ENCODE data around the gene CMC2. TPM values are rescaled to one million over a fixed set of nuclear protein-coding genes. Genes with fewer than 3 reads are reported as not detected.
A peak's percentile ranks its signal among the peaks of the same experiment; 100 is the strongest.

The CMC2 gene
- total and polyA plus RNA-seq, 2 donors from 2014 or later: 33.4 to 146 TPM

GRCh38 chr16:80962879-80963278, 43.8 kb downstream of the CMC2 start:
- H3K27ac ChIP-seq (ENCODE audit: low read depth in 2 of 2, low read length in 2 of 2): no peak overlapping the region
- H3K27me3 ChIP-seq (ENCODE audit: control insufficient read depth, insufficient read depth, low read length): no peaks in the 10 kb centered on the region
- intact Hi-C loops (cut with DNase I): no loop called here
- H3K9me3 ChIP-seq (ENCODE audit: control insufficient read depth in 2 of 3, insufficient read depth in 1 of 3, low read length in 3 of 3): peaks cover 0 to 17% (median 0%) of the 10 kb centered on the region in 3 donors
- no peak overlapping the region for H3K9ac ChIP-seq (ENCODE audit: low read length in 3 of 3)
- no peaks in the 10 kb centered on the region for H3K4me1 ChIP-seq (ENCODE audit: control insufficient read depth in 2 of 3, insufficient read depth in 2 of 3, low read depth in 1 of 3, low read length in 3 of 3)
- FAIRE-seq: no peak
- no peak for DNase-seq
- TF ChIP-seq, protein P1, sequence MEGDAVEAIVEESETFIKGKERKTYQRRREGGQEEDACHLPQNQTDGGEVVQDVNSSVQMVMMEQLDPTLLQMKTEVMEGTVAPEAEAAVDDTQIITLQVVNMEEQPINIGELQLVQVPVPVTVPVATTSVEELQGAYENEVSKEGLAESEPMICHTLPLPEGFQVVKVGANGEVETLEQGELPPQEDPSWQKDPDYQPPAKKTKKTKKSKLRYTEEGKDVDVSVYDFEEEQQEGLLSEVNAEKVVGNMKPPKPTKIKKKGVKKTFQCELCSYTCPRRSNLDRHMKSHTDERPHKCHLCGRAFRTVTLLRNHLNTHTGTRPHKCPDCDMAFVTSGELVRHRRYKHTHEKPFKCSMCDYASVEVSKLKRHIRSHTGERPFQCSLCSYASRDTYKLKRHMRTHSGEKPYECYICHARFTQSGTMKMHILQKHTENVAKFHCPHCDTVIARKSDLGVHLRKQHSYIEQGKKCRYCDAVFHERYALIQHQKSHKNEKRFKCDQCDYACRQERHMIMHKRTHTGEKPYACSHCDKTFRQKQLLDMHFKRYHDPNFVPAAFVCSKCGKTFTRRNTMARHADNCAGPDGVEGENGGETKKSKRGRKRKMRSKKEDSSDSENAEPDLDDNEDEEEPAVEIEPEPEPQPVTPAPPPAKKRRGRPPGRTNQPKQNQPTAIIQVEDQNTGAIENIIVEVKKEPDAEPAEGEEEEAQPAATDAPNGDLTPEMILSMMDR (IDR thresholded peaks at IDR 0.05; ENCODE audit: borderline replicate concordance, extremely low read depth, insufficient read depth): no peak
- no peak overlapping the region for H3K4me3 ChIP-seq (ENCODE audit: low read length in 3 of 3)
- no peaks in the 10 kb centered on the region for H3K36me3 ChIP-seq (ENCODE audit: control insufficient read depth in 2 of 3, insufficient read depth in 3 of 3, low read length in 3 of 3)

DNA sequence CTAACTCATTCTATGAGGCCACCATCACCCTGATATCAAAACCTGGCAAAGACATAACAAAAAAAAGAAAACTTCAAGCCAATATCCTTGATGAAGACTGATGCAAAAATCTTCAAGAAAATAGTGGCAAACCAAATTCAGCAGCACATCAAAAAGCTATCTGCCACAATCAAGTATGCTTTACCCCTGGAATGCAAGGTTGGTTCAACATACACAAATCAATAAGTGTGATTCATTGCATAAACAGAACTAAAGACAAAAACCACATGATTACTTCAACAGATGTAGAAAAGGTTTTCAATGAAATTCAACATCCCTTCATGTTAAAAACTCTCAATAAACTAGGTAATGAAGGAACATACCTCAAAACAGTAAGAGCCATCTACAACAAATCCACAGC, 48.4 kb downstream of the CMC2 start:
- TF ChIP-seq, protein P1 (IDR thresholded peaks at IDR 0.05; ENCODE audit: borderline replicate concordance, extremely low read depth, insufficient read depth): no peak
- H3K9me3 ChIP-seq (ENCODE audit: control insufficient read depth in 2 of 3, insufficient read depth in 1 of 3, low read length in 3 of 3): peaks cover 0 to 18% (median 0%) of the 10 kb centered on the region in 3 donors
- H3K27me3 ChIP-seq (ENCODE audit: control insufficient read depth, insufficient read depth, low read length): no peaks in the 10 kb centered on the region
- intact Hi-C loops (cut with DNase I): no loop called here
- DNase-seq (no peak), FAIRE-seq (no peak)
- H3K27ac ChIP-seq (ENCODE audit: low read depth in 2 of 2, low read length in 2 of 2): no peak overlapping the region
- H3K36me3 ChIP-seq (ENCODE audit: control insufficient read depth in 2 of 3, insufficient read depth in 3 of 3, low read length in 3 of 3): no peaks in the 10 kb centered on the region
- no peak overlapping the region for H3K4me3 ChIP-seq (ENCODE audit: low read length in 3 of 3)
- no peaks in the 10 kb centered on the region for H3K4me1 ChIP-seq (ENCODE audit: control insufficient read depth in 2 of 3, insufficient read depth in 2 of 3, low read depth in 1 of 3, low read length in 3 of 3)
- no peak overlapping the region for H3K9ac ChIP-seq (ENCODE audit: low read length in 3 of 3)

GRCh38 chr16:80954985-80955384, 51.7 kb downstream of the CMC2 start:
- H3K36me3 ChIP-seq (ENCODE audit: control insufficient read depth in 2 of 3, insufficient read depth in 3 of 3, low read length in 3 of 3): no peaks in the 10 kb centered on the region
- intact Hi-C loops (cut with DNase I): no loop called here
- H3K4me1 ChIP-seq (ENCODE audit: control insufficient read depth in 2 of 3, insufficient read depth in 2 of 3, low read depth in 1 of 3, low read length in 3 of 3): no peaks in the 10 kb centered on the region
- H3K27me3 ChIP-seq (ENCODE audit: control insufficient read depth, insufficient read depth, low read length): no peaks in the 10 kb centered on the region
- no peak overlapping the region for H3K27ac ChIP-seq (ENCODE audit: low read depth in 2 of 2, low read length in 2 of 2)
- DNase-seq (no peak), FAIRE-seq (no peak)
- no peak overlapping the region for H3K4me3 ChIP-seq (ENCODE audit: low read length in 3 of 3)
- TF ChIP-seq, protein P1 (IDR thresholded peaks at IDR 0.05; ENCODE audit: borderline replicate concordance, extremely low read depth, insufficient read depth): no peak
- H3K9ac ChIP-seq (ENCODE audit: low read length in 3 of 3): no peak overlapping the region
- peaks cover 0 to 13% (median 0%) of the 10 kb centered on the region in 3 donors for H3K9me3 ChIP-seq (ENCODE audit: control insufficient read depth in 2 of 3, insufficient read depth in 1 of 3, low read length in 3 of 3)

- FAIRE-seq: no peak
- Histone ChIP-seq H3K27ac (ENCODE audit: low read depth in 2 of 2, low read length in 2 of 2) (no peak overlapping the region), H3K4me3 (ENCODE audit: low read length in 3 of 3) (no peak overlapping the region), H3K36me3 (ENCODE audit: control insufficient read depth in 2 of 3, insufficient read depth in 3 of 3, low read length in 3 of 3) (no peaks in the 10 kb centered on the region), H3K27me3 (ENCODE audit: control insufficient read depth, insufficient read depth, low read length) (no peaks in the 10 kb centered on the region), H3K9ac (ENCODE audit: low read length in 3 of 3) (no peak overlapping the region), H3K9me3 (ENCODE audit: control insufficient read depth in 2 of 3, insufficient read depth in 1 of 3, low read length in 3 of 3) (no peaks in the 10 kb centered on the region), H3K4me1 (ENCODE audit: control insufficient read depth in 2 of 3, insufficient read depth in 2 of 3, low read depth in 1 of 3, low read length in 3 of 3) (no peaks in the 10 kb centered on the region)
- intact Hi-C loops (cut with DNase I): no loop called here
- TF ChIP-seq, protein P1 (IDR thresholded peaks at IDR 0.05; ENCODE audit: borderline replicate concordance, extremely low read depth, insufficient read depth): peak; percentile 34
- DNase-seq: peak in 2 of 5 donors; percentile 17 to 52
Measured at GRCh38 chr16:80948886-80949493, 57.7 kb downstream of the CMC2 start.

Data from kidney (tissue), 14 donors.